HG03066 (cell line): ENCODE results near the gene ZBTB42.
"Not testable (repeated sequence)": the region's sequence is repeated elsewhere in the genome, so short reads cannot be mapped to it uniquely, and the experiment has no call there.

ENCODE experiments used
- ATAC-seq: cut with Tn5 transposase; IDR thresholded peaks from one replicate; pipeline ENCODE4 v1.9.1; 2021; ENCODE audit warnings: low read depth; ENCODE audit not compliant: unreplicated experiment

ZBTB42 gene

DNA sequence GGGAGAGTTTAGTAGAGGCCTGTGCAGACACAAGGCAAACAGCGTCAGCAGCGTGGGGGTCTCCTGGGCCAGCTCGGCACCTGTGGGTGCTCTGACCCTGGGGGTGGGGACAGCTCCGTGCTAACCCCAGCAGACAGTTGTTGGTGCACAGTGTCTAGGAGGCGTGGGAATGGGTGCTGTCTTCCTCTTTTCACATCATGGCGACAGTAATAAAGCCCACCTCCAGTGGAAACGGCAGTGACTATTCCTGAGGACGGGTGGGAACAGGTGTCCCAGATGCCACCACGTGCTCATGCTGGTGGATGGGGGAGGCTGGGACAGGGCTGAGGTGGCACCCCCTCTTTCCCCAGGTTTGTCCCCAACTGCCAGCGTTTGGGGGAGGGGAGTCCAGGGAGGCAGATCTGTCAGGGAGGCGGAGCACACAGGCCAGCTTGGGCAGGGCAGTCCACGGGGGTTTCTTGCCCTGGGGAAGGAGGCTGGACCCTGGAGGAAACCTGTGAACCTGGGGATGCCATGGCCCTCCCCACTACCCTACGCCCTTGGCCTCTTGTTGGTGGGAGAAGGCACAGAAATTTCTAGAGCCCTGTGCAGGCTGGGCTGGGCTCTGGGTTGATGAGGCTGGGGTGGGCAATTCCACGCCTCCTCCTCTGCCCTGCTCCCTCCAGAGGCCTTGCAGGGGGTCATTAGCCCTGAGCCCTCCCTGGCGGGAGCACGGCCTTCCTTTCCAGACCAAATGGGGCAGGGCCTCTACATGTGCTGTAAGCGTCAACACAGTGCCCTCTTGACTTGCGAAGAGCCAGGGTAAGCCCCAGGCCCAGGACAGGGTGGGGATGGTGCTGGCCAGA, 3.8 kb downstream of the ZBTB42 start:
- ATAC-seq: no peak

DNA sequence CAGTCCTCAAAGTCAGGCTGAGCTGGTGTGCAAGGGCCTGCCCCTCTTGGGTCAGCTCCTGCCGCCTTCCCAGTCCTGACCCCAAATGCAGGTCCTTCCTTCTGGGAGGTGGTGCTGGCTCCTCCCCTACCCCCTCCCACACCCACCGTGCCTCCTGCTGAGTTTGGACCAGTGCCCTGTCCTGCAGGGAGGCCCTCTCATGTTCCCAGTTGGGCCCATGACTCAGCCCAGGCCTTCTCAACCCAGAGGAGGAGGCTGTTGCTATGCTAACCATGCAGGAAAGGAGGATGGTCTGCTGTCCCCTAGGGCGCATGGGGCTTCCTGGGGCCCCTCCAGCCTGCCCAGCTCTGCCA, 4.4 kb downstream of the ZBTB42 start:
- ATAC-seq: no peak

DNA sequence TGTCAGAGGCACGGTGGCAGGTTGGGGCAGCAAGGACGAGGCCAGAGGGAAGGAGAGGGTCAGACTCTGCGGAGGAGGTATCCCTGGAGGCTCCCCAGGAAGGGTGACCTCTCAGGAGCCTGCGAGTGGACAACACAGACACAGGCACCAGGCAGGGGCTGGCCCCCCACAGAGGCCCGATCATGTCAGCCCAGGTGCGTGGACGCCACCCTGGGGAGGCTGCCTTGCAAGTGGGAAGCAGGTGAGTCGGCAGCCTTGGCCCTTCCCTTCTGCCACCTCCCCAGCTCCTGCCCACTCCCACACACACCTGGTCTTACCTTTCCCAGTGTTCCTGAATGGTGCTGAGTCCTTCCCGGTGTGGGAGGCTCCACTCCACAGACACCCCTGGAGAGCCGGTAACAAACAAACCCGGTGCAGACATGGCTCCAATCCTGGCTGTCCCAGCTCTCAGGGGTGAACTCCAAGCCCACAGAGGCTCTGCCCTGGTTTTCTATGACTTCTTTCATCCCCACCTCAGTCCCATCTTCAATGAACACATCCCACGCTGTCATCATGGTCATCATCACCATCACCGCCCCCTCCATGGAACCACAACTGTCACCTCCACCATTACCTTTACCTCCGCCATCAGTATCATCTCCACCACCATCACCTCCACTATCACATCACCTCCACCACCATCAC, 5.2 kb downstream of the ZBTB42 start:
- ATAC-seq: no peak

DNA sequence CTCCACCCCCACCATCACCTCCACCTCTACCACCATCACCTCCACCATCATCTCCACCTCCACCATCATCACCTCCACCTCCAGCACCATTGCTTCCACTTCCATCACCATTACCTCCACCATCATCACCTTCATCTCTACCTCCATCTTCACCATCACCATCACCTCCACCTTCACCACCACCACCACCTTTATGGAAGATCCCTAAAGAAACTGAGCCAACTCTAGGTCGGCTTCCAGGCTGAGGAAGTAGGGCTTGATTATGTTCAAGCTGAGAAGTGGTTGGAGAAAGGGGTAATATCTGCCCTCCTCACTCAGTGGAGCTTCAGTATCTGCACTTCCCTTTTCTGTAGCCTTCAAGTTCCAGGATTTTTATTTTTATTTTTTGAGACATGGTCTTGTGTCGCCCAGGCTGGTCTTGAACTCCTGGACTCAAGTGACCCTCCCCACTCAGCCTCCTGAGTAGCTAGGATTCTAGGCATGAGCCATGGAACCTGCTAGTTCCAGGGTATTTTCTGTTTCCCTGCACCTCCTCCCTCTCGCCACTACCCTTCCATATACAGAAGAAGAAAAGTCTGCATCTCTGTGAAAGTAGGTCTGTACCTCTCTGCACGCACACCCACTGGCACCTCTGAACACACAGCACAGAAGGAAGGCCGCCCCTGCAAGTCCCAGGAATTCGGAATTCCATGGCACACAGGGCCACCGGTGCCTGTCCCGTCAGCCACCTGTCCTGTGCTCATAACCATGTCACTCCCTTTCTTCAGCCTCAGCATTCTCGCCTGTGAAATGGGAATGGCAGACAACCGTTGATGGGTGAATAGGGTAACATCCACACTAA, 5.9 kb downstream of the ZBTB42 start:
- no peak for ATAC-seq

DNA sequence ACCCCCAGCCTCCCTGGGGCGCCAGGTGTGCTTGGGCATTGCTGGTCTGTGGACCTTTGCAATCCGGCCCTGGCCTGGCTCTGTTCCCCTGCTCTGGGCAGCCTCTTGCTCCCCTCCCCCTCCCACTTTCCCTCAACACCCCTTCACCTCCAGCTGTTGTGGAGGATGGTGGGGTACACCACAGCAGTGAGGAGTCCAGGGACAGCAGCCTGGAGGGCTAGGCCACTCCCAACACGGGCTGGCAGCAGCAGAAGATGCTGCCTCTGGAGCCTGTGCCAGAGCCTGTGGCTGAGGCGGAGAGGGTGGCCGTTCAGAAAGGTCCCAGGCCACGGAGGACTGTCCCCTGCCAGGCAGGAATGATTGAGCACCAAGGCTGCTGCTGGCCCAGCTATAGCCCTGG, 7.6 kb downstream of the ZBTB42 start:
- no peak for ATAC-seq

DNA sequence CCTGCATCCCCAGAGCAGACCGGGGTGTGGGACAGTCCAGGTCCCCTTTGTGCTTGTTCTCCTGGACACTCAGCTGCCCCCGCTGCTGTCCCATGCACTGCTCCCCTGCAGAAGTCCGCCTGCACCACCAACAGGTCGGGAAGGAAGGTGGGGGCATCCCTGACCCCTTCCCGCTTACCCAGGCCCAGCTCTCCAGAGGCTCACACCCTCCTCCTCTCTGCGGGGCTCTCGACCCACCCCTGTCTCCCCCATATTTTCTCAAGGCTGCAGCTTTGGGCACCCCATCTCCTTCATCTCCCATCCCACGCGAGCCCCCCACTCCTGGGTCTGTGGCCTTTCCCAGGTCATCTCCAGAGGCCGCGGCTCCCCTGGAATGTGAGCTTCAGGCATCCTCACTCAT, 9.4 kb downstream of the ZBTB42 start:
- no peak for ATAC-seq

DNA sequence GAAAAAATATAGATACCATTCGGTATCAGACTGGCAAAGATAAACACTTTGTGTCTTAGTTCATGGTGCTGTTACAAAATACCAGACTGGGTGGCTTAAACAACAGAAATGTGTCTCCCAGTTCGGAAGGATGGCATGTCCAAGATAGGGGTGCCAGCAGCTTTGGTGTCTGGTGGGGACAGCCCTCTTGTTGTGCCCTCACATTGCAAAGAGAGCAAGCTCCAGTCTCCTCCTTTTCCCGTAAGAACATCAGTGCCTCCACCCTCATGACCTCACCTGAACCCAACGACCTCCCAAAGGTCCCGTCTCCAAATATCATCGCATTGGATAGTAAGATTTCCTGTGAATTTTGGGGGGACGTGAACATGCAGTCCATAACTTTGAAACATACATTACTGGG, 12.4 kb downstream of the ZBTB42 start:
- no peak for ATAC-seq

DNA sequence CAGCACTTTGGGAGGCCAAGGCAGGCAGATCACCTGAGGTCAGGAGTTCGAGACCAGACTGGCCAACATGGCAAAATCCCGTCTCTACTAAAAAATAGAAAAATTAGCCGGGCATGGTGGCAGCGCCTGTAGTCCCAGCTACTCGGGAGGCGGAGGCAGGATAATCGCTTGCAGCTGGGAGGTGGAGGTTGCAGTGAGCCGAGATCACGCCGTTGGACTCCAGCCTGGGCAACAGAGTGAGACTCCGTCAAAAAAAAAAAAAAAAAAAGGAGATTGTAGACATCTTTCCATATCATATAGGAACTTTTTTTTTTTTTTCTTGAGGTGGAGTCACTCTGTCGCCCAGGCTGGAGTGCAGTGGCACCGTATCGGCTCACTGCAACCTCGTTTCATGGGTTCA, 13.8 kb downstream of the ZBTB42 start:
- ATAC-seq: not testable (repeated sequence)

DNA sequence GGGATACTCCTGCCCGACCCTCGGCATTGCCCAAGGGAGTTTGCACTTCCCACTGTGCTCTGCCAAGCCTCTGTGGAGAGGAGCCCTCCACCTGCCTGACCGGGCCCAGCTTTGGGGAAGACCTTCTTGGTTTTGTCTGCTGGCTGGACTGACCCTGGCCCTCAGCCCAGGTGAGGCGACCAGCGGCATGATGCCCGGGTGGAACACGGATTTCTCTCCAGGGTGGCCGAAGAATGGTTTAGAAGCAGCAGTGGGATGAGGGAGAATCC, 15.6 kb downstream of the ZBTB42 start:
- no peak for ATAC-seq

DNA sequence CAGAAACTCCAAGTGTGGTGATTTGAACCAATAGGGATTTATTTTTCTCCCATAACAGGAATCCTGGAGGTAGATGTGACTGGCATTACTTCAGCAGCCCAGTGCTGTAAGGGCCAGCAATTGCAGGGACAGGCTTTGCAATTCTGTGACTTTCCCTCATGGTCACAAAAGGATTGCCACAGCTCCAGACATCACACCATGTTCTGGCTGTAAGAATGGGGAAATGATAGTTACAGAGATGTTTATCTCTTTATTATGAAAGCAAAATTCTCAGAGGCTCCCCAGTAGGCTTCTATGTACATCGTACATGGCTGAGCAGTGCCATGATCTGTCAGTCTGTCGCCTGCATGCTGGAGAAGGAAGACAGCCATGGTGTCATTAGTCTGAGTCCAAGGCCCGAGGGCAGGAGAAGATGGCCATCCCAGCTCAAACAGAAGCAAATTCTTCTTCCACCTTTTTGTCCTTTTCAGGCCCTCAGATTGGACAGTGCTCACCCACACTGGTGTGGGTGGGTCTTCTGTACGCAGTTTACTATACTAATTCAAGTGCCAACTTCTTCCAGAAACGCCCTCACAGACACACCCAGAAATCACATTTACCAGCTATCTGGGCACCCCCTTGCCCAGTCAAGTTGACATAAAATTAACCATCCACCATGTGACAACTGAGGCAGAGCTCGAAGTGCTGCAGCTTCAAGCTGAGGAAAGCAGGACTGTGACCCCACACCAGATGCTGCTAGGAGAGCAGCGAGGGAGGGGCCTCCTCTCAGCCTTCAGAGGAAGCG, 17.2 kb downstream of the ZBTB42 start:
- no peak for ATAC-seq

DNA sequence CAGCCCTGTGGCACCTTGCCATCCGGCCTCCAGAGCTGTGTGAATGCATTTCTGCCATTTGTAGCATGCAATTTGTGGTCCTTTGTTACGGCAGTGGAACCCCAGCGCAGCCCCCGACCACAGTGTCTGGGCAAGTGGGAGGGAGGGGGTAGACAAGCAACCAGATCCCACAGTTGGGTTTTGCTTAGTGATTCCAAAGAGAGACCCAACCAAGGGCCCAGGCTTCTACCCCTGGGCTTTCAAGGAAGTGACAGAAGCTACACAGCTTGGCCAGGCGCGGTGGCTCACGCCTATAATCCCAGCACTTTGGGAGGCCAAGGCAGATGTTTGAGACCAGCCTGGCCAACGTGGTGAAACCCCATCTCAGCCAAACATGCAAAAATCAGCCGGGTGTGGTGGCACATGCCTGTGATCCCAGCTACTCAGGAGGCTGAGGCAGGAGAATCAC, 17.8 kb downstream of the ZBTB42 start:
- no peak for ATAC-seq

DNA sequence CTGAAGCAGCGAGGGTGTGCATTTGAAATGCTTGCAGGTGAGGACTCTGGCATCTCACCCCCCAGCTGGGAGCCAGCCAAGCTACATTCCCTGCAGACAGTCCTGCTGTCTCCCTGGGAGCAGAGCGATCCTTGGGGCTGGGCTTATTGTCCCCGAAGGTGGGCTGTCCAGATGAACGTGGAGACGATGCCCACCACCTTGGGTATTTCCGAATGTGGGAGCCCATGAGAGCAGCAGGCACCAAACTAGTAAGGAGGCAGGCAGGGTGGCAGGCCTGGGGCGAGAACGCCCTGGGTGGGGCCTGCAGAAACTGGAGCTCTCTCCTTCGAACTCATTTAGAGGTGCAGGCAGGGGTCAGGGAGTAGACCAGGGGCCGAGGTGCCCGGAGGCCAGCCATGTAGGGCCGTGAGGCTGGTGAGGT, 18.5 kb downstream of the ZBTB42 start:
- ATAC-seq: no peak

DNA sequence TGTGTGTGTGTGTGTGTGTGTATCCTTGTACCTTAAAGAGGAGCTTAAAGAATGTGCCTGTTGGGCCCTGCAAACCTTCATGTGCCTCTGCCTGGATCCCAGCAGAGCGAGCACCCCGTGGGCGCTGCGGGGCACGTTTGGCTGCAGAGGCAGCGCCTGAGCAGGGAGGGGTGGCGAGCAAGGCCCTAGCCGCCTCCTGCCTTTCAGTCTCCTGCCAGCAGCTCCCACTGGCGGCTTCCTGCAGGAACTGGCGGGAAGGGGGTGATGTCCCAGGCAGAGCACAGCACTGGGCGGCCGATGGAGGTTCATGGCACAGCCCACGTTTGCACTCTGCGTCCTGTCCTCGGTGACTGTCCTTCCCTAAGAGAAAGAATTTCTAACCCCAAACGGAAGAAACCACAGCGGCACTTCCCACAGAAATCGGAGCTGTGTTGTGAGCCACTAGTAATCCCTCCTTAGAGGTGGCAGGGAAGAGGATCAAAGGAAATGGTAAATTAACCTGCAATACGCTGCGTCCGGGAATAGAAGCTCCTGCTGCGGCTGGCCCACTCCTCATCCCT, 19.8 kb downstream of the ZBTB42 start:
- ATAC-seq: no peak

DNA sequence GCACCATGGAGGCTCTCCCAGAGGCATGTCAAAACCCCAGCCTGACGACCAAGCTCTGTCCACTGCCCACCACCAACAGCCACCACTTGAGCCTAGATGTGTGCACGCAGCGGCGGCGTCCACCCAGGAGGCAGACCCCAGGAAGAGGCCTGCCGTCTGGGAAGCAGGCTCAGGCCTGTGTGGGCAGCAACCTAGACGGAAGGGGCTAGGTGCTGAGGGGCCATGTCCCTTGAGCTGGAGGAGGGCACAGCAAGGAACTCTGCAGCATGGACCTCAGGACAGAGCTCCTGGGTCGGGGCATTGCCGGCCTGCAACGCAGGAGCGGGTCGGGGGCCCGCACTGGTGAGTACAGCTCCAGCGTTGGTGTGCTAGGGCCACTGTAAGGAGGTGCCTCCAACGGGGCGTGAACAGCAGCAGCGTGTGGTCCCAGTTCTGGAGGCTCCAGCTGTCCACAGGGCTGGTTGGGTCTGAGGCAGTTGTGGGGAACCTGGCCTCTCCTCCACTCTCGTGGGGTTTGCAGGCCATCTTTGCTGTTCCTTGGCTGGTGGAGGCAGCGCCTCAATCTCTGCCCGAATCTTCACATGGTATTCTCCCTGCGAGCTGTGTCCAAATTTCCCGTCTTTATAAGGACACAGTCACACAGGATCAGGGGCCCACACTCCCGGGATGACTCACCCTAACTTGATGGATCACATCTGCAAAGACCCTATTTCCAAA, 20.5 kb downstream of the ZBTB42 start:
- no peak for ATAC-seq

DNA sequence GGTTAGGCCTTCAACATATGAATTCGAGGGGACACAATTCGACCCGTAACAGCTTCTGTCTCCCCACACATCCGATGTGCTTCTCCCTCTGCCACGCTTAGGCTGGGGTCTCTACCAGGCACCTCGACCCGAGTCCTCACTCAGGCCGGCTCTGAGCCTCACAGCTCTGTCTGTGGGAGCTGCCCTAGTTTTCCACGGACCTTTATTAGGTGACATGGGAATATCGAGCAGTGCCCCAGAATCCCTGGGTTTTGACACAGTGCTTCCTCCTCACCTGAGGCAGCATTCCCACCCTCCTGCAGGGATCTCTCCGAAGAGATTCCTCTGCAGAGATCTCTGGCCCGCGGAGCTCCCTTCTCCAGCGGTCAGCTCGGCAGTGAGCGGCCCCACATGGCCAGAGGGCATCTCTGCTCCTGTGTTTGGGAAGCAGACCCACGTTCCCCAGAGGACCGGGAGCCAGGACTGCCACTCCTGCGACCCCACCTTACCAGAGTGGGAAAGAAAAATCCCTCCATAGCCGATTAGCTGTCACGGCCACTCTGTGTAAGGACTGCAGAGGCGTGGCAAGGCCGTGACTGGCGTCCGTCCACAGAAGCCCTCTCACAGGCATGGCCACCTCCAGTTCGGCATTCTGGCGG, 21.2 kb downstream of the ZBTB42 start:
- ATAC-seq: no peak

DNA sequence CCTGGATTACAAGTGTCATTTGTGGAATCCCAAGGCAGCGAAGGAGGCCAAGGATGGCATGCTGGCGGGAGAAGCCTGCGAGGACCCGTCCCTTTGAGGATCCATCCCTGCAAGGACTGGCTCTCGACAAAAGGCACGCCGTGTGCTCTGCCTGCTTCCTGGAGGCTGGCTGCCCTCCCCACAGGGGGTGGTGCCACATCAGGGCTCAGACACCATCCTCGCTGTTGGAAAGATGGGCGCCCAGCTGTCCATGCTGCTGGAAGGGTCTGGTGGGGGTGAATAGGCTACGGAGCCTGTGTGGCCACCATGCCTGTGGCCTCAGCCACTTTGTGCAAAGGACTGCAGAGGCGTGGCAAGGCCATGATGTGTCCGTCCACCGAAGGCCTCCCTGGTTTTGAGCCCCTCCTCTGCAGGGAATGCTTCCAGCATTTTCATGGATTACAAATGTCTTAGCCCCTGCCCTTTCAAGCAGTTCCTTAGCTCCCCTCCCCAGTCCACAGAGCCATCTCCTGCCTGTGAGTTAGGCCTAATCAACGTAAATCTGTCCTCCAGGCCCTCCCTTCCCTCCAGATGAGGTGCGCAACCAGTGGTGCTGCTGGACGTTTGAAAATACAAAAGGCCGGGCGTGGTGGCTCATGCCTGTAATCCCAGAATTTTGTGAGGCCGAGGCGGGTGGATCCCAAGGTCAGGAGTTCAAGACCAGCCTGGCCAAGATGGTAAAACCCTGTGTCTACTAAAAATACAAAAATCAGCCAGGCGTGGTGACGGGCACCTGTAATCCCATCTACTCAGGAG, 22.1 kb downstream of the ZBTB42 start:
- ATAC-seq: no peak

DNA sequence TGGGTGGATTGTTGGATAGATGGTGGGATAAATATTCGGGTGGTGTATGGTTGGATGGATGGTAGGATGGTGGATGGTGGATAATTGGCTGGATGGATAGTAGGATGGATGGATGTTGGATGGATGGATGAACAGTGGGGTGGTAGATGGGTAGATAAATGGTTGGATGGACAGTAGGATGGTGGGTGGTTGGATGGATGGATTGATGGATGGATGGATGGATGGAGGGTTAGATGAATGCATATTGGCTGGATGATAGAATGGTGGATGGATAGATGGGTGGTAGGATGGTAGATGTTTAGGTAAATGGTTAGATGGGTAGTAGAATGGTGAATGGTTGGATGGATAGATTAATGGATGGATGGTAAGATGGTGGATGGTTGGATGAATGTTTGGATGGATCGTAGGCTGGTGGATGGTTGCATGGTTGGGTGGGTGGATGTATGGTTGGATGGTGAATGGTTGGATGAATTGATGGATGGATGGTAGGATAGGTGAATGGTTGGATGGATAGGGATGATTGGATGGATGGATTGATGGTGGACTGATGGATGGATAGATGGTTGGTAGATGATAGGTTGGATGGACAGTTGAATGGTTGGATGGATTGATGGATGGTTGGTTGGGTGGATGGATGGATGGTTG, 23.6 kb downstream of the ZBTB42 start:
- no peak for ATAC-seq
